OCI-LY1 (cell line): ENCODE data around the gene CMC2.

Experiments used
- CTCF ChIP-seq: fragments of 200-600 bp; sonication (generic), shearing (Covaris generic); IDR thresholded peaks from 2 replicates; pipeline ENCODE4 v1.5.1; 2017; ENCODE audit warnings: mild to moderate bottlenecking, antibody characterized with exemption, low read length, moderate library complexity, mixed read lengths
- EZH2 ChIP-seq: fragments of 200-600 bp; sonication (generic), shearing (Covaris generic); IDR thresholded peaks from 2 replicates; pipeline ENCODE4 v1.8.0; 2017; ENCODE audit warnings: borderline replicate concordance, mixed run types, mild to moderate bottlenecking, antibody characterized with exemption, low read length, moderate library complexity, mixed read lengths

GRCh38 chr16:80923356-80923755 lies 83.3 kb downstream of the CMC2 start:
- no peak for TF ChIP-seq CTCF
- TF ChIP-seq EZH2: no peak
